Limb (tissue), 2 donors: ENCODE measurements around the gene CALHM6.

Experiments
- DNase-seq, 2 donors: peaks; one replicate each; pipeline ENCODE4 v3.0.0-alpha.2; 2016; ENCODE audit errors: extremely low spot score in 2 of 2

CALHM6 gene

DNA sequence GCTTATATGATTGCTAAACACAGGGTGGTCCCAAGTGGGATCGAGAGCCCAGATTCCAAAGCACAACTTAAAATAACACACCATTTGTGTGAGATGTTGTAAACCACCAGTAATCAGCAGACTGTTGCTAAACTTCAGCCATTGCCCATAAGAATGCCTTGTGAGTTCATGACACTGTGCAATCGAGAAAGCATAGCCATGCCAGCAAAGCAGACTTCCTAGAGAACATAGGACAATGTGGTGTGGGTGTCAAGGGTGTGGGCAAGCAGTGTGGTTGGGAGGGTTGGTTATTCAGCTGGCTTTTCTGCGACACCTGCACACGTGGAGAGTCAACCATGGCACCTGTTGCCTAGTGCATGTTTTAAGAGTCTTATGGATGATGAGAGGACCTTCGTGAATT lies 16.1 kb upstream of the CALHM6 start:
- DNase-seq: no peak

DNA sequence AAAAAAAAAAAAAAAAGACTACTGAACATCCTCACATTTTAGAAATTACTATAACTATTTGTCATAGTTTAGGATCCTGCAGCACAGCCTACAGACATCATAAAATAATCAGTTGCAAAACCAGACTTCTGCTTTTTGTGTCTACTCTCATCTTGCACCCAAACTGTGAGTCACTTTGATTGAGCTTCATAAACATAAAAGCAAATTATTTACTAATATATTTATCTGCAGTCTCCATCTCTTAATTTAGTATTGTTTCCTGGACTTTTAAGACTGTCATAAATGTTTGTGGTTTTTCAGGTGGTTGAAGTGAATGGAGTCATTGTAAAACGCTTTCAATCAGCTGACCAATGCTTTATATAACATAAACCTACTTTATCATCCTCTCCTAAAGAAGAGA lies 14.8 kb upstream of the CALHM6 start:
- DNase-seq: no peak

DNA sequence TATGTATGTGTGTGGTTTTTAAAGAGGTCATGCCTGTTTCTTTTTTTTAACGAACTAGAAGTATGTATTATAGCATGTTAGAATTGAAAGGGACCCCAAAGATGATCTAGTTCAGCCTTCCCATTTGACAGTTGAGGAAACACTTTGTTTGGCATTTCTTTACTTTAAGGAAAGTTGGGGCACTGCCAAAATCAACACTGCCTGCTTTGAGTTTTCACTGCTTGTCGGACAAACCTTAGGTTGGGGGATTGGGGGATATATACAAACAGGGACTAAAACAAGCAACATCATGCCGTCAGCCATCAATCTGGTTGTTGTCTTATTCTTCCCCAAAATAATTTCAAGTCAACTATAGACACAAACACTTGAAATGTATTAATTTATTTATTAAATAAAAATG lies 14.1 kb upstream of the CALHM6 start:
- DNase-seq: no peak

DNA sequence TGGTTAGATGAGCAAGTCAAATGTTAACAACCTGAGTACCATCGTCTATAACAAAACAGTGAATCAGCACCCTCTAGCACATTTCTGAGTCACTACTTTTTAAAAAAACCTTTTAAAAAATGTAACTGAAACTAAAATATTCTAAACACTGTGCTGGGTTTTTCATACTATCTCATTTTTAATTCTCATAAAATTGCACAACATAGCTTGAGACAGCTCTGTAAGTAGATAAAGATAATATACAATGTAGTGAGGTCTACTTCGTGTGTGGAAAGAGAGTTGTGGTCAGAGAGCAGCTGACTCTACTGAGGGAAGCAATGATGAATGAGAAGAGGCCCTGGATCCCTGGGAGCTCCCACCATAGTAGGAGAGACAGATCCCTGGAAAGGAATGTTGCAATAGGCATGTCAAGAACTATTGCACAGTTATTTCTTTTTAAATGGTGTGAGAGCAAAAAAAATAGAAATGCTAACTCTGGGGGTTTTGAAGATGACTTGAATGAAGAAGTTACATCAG lies 13.6 kb upstream of the CALHM6 start:
- no peak for DNase-seq

DNA sequence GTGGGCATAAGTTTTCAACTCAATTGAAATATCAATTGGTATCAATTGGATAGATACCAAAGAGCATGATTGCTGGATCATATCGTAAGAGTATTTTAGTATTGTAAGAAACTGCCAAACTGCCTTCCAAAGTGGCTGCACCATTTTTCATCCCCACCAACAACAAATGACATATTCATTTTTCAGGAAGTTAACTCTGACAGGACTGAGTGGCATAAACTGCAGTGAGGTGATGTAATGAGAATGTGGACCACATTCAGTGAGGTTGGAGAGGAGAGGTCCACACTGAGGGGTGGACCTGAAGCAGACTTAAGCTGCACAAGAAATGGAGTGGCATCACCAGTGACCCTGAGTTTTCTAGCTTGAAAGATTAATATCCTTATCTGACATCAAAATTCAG lies 11.6 kb upstream of the CALHM6 start:
- DNase-seq: no peak

DNA sequence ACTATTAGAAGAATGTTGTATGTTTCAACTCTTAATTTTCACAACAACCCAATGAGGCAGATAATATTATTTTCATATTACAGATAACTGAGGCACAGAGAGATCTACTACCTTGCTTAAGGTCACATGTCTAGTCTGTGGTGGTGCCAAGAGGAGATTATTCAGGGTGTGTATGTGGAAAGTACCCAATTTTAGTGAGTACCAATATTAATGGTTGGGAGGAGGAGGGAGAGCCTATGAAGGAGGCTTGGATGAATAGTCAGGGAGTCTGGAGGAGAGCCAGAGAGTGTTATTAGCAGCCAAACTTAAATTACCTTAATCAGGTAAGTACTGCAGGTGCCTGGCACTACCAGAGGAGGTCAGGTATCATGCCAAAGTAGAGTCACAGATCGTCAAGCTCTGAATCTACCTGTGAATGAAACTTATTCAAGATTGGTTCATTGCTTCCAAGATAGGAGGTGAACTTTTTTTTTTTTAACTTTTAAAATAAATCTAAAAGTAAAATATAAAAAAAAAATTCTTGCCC lies 10.9 kb upstream of the CALHM6 start:
- no peak for DNase-seq

DNA sequence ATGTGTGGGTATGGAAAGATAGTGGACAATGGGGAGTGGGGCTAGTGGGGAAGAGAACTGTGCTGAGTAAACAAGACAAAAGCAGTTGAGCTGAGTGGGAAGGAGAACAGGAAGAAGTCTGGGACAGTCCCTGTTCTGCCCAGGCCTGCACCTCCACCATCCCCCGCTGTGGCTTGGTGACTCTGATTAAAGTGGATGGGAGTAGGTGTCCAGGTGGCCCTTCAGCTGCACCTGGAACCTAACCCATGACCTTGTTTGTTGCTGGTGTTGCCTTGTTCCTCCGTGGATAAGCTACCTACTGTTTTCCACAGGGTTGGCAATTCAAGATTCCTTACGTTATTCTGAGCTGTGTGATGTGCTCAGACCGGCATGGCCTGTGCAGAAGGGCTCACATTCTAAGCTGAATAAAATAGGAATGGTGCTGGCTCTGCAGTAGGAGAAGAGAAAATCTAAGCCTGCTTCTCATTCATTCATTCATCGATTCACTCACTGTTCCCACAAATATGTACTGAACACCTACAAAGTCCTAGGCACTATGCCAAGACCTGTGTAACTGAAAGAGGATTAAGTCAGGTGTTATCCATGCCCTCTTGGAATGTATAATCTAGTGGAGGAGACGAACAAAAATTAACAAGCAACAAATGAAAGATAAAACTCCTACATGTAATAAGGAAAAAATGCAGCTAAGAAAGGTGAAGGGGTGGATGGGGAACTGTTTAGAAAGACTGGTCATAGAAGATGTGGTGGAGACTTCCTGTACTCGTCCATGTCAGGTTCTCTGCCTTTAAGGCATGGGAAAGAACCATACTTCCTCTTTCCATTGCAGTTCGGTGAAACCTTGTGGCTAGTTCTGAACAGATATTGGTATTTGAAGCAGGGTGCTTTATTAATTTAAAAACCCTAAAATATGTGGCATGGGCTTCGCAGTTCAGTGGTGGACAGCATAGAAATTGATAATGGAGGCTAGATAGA lies 10.1 kb upstream of the CALHM6 start:
- DNase-seq: no peak

DNA sequence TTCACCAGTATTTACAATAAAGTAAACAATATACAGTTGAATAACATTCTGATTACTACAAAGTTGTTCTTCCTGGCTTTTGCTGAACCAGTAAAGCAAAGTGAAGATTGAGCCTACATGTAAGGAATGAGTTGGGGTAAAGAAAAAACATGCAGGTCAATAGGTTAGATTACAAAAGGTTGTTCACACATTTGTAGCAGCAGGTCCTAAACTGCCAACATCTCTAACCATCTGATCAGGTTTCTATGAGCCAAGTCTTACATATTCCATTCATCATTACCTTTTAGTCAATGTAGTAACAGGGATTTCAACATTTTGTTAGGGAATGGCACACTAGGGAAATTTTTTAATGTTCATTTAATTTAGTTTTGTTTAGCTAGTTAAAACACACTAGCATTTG lies 9.3 kb upstream of the CALHM6 start:
- no peak for DNase-seq

DNA sequence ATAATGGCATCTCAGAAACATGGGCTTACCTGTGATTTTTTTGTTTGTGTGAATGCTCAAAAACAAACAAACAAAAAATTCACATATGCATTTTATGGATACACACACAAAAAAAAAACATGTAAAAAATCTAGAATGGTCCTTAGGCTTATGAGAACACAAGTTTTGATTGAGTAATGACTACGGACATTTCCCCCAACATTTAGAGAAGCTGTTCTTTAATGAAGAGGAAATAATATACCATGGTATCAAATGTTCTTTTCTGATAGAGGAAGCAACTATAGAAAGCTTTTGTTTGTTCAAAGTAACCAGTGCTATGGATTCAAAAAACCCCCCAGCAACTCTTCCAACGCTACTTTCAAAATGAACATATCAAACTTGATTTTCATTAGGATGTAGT lies 8.6 kb upstream of the CALHM6 start:
- DNase-seq: no peak

DNA sequence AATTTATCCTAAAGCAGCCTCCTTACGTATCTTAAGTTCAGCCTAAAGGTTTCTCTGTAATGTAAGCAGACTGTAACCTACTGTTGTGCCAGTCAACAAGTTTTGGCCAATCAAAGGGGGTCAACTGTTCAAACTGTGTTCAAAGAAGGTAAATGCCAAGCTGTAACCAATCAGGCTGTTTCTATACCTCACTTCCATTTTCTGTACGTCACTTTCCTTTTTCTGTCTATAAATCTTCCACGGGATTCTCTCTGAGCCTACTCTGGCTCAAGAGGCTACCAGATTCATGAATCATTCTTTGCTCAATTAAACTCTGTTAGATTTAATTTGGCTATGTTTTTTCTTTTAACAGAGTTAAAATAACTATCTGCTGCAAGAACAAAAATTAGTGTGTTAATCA lies 5.1 kb upstream of the CALHM6 start:
- DNase-seq: no peak

DNA sequence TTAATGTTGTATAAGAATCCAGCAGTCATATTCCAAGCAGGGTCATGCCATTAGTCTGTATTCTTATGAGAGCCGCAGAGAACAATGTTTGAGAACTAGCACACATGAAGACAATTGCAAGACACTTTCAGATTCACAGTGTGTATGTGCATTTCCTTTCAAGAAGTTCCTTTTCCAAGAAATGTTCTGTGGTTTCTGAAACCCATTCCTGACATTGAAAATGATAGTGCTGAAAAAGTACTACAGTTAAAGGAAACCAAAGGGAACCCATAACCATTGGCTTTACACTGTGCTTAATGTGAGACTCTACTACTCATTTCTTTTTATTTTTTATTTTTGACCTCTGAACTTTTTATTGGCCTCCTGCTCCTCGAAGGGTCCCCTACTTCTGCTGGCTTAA lies 4.2 kb upstream of the CALHM6 start:
- DNase-seq: no peak

DNA sequence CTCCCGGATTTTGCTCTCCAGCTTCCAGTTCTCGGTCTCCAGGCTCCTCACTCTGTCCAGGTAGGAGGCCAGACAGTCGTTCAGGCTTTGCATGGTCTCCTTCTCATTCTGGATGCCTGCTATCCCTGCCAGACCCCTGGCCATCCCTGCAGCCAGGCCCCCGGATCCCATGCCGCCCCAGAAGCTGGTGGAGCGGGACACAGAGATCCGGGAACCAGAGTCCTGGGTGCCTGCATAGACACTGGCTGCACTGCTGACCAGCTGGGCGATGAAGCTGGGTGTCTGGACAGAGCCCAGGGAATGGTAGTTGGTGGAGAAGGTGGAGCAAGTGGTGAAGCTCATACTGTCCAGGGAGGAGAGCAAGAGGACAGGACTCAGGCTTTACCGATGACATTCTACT lies 2.9 kb upstream of the CALHM6 start:
- no peak for DNase-seq

DNA sequence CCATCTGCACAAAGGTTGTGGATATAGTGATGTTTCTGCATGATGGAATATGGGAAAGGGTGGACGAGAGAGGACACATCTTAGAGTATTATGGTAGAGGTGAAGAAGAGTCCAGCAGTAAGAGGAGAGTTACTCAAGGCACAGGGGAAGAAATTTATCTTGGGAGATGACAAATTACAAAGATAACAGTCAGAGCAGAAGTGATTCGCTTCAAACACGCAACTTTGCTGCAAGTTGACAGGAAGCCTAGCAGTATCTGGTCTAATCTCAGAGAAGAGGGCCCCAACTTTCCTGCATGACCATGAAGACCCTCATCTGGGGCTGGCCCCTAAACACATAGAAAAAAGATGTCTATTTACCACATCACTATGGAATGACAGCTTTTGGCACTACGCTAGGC lies 1.2 kb upstream of the CALHM6 start:
- no peak for DNase-seq

DNA sequence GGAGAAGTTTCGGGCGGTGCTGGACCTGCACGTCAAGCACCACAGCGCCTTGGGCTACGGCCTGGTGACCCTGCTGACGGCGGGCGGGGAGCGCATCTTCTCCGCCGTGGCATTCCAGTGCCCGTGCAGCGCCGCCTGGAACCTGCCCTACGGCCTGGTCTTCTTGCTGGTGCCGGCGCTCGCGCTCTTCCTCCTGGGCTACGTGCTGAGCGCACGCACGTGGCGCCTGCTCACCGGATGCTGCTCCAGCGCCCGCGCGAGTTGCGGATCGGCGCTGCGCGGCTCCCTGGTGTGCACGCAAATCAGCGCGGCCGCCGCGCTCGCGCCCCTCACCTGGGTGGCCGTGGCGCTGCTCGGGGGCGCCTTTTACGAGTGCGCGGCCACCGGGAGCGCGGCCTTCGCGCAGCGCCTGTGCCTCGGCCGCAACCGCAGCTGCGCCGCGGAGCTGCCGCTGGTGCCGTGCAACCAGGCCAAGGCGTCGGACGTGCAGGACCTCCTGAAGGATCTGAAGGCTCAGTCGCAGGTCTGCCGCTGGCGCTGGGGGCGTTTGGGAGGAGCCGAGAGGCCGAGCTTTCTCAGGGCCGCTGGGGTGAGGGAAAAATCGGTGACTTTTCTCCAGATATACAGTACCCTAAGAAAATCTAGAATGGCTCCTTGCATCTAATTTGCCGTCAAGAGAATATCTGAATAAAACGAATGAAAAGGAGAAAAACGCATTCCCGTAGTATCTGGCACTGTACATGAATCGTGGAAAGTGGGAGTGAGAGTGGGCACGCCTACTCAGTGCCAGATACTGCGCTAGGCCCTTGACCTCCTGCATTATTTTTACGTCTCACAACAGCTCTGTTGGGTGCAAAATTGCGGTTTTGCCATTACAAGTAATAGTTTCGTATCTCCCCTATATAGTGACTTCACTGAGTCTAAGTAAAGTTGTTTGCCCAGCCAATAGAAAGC lies 1.0 kb downstream of the CALHM6 start:
- DNase-seq: peak in 1 of 2 donors; percentile 79

DNA sequence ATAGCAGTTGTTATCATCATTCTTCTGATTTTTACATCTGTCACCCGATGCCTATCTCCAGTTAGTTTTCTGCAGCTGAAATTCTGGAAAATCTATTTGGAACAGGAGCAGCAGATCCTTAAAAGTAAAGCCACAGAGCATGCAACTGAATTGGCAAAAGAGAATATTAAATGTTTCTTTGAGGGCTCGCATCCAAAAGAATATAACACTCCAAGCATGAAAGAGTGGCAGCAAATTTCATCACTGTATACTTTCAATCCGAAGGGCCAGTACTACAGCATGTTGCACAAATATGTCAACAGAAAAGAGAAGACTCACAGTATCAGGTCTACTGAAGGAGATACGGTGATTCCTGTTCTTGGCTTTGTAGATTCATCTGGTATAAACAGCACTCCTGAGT lies 2.1 kb downstream of the CALHM6 start:
- no peak for DNase-seq

DNA sequence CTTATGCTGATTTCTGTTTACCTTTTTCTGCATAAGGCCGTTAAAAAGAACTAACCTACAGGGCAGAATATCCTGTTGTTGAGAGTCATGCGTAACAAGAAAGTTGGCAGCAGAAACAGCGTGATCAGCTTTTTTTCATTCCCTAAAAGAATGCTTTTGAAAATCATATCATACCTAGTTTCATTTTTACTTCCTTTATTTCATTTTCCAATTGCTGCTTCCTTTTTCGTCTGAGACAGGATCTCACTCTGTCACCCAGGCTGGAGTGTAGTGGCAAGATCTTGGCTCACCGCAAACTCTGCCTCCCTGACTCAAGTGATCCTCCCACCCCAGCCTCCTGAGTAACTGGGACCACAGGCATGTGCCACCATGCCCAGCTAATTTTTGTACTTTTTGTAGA lies 4.1 kb downstream of the CALHM6 start:
- no peak for DNase-seq

DNA sequence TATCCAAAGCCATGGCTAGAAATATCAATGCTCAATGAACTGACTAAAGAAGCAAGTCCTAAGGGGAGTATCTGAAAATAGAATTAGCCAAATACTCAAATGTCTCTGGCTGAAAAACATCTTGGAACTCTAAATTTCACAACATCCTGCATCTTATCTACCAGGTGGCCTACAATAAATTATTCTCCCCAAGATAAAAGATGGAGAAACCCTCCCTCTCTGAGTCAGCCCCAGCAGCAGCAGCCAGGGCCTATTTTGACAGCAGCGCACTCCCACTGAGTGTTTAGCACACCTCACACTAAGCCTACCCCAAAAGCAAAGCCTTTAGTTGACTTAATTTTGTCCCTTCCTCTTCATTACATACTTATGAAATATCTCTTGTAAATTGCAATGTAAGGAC lies 5.9 kb downstream of the CALHM6 start:
- DNase-seq: no peak

DNA sequence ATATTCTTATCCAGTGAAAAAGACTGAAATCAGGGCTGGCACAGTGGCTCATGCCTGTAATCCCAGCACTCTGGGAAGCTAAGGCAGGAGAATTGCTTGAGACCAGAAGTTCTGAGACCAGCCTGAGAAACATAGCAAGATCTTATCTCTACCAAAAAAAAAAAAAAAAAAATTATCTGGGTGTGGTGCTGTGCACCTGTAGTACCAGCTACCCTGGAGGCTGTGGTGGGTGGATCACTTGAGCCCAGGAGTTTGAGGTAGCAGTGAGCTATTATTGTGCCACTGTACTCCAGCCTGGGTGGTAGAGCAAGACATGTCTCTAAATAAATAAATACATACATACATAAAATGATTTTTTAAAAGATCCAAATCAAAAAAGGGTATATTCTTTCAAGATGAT lies 6.3 kb downstream of the CALHM6 start:
- DNase-seq: no peak

DNA sequence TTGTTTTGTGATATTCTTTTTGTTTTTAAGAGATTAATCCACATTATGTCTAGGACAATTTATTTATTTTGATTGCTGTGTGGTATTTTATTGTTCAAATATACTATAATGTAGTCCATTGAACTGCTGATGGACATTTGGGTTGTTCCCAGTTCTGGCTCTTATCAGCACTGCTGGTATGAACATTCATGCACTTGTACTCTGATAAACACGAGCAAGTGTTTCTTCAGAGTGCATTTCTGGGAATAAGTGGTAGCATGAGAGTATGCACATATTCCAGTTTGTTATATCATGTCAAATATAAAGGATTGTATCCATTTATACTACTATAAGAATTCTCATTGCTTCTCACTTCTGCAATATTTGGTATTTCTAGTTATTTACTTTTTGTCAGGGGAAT lies 7.1 kb downstream of the CALHM6 start:
- DNase-seq: no peak

DNA sequence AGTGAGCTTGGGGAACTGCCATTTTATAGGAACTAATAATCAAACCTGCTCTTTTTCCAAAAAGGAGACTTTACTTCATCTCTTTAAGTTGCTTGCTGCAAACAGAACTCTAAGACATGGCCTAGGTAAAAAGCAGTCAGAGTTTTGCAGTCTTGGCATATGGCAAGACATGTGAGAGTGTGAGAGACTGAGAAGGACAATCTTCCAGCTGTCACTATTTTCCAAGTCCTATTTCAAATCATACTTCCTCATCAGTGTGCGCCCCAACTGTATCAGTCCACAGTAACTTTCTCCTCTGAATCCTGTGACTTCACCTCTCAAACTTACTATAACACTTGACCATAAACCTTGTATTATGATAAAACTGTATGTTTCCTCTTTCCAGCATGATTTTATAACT lies 10.4 kb downstream of the CALHM6 start:
- DNase-seq: no peak

DNA sequence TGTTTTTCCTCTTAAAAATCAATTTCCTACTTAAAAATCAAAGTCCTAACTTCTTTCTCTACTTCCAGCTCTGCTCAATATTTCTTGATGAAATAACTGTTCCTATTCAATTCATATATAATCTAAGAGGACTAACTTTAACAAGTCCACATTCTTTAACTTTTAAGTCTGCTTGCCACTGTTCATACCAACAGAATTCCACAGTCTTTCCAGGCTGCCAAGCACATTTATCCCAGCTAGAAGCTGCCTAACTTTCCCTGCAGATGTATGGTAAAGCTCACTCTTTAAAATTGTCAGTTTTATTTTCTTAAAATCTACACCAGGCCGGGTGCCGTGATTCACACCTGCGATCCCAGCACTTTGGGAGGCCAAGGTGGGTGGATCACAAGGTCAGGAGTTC lies 11.5 kb downstream of the CALHM6 start:
- DNase-seq: peak in 1 of 2 donors; percentile 48

DNA sequence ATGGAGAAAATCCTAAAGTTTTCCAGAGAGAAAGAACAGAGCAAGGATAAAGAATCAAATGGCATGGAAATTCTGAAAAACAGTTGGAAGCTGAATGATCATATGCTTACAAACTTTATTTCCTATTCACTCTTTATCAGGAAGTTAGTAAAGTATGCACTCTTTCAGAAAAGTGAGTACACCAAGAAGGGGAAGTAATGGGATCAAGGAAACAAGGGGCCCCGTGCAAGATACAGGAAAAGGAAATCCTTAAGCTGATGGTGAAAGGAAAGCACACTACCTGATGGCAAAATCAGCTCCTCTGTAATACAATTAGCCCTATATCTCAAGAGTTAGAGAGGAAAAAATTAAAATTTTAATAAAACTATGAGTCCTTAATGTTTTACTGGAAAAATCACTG lies 14.0 kb downstream of the CALHM6 start:
- no peak for DNase-seq
